Testis (tissue), 3 donors: Measurements from ENCODE around the gene MMP8. TPM values are rescaled to one million over a fixed set of nuclear protein-coding genes. Genes with fewer than 3 reads are reported as not detected.

ENCODE experiments used
- DNase-seq: peaks from one replicate; pipeline ENCODE4 v3.0.0-alpha.2; 2019
- H3K27ac ChIP-seq, 2 donors: fragments of 200-600 bp; sonication (generic); one replicate each; pipeline ENCODE4 v1.5.1; 2019
- H3K27me3 ChIP-seq: fragments of 200-600 bp; sonication (generic); one replicate; pipeline ENCODE4 v1.5.1; 2019
- H3K36me3 ChIP-seq: fragments of 200-600 bp; sonication (generic); one replicate; pipeline ENCODE4 v1.5.1; 2017; ENCODE audit warnings: low read depth; ENCODE audit errors: missing control alignments
- H3K4me1 ChIP-seq: fragments of 200-600 bp; sonication (generic); one replicate; pipeline ENCODE4 v1.5.1; 2019
- H3K4me3 ChIP-seq, 2 donors: fragments of 200-600 bp; sonication (generic); one replicate each; pipeline ENCODE4 v1.5.1; 2017 to 2019
- H3K9me3 ChIP-seq: fragments of 200-600 bp; sonication (generic); one replicate; pipeline ENCODE4 v1.5.1; 2017
- CTCF ChIP-seq, 3 experiments: fragments of 450-650 bp in 2 of 3; fragments of 200-600 bp in 1 of 3; sonication (generic) in 1 of 3; IDR thresholded peaks; one replicate each; pipeline ENCODE4 v1.5.1; 2016 to 2019; ENCODE audit warnings: antibody characterized with exemption in 3 of 3, mild to moderate bottlenecking in 2 of 3, moderate library complexity in 1 of 3
- POLR2A ChIP-seq: fragments of 450-650 bp; IDR thresholded peaks from one replicate; pipeline ENCODE4 v1.6.1; 2017; ENCODE audit warnings: antibody characterized with exemption, mild to moderate bottlenecking, moderate library complexity
- WGBS, 2 donors: methylation state at CpG; one replicate each; pipeline ENCODE4 v1.1.5; 2018; 5-methylcytosine and 5-hydroxymethylcytosine counted together
- intact Hi-C: fragments of 100-400 bp; cut with DNase I; formaldehyde crosslinking; loops from one replicate; pipeline ENCODE4 v1.15.1; 2023; ENCODE audit warnings: low total_unique reads
- polyA plus RNA-seq: library from polyadenylated mRNA; stranded (reverse); fragments of 350-450 nt; fragmentation: Illumina TruSeq; extraction: RNeasy Lipid Tissue Mini Kit (QIAGEN cat#74804); gene quantifications from one replicate; pipeline ENCODE4 v1.2.3, GENCODE V29; 2014; ENCODE audit warnings: low read depth, low replicate concordance; ENCODE audit not compliant: insufficient read depth
- total RNA-seq, 2 donors: library from RNA; depleted of rRNA; stranded (reverse); fragments of >200 nt; gene quantifications; one replicate each; pipeline ENCODE4 v1.2.3, GENCODE V29; 2016

The MMP8 gene
- total and polyA plus RNA-seq, 3 donors from 2014 or later: 0.25 to 2.0 (median 0.25) TPM

- 36 to 55% methylated on average over 1 of the region's 1 CpG for WGBS, 2 donors
- intact Hi-C loops: no loop called here
- H3K36me3 ChIP-seq: no peaks in the 10 kb centered on the region
- H3K27me3 ChIP-seq: no peaks in the 10 kb centered on the region
- no peaks in the 10 kb centered on the region for H3K4me1 ChIP-seq
- no peak for TF ChIP-seq CTCF (IDR thresholded peaks at IDR 0.05)
- TF ChIP-seq POLR2A: no peak
- no peak overlapping the region for H3K4me3 ChIP-seq
- no peak for DNase-seq
- H3K27ac ChIP-seq: no peak overlapping the region
- H3K9me3 ChIP-seq: no peaks in the 10 kb centered on the region
These were observed 43.8 kb downstream of the MMP8 start for GRCh38 chr11:102680945-102681344.

- Histone ChIP-seq H3K36me3 (no peaks in the 10 kb centered on the region), H3K4me1 (no peaks in the 10 kb centered on the region), H3K4me3 (no peak overlapping the region), H3K9me3 (no peaks in the 10 kb centered on the region), H3K27ac (no peak overlapping the region), H3K27me3 (no peaks in the 10 kb centered on the region)
- TF ChIP-seq CTCF (IDR thresholded peaks at IDR 0.05): no peak
- TF ChIP-seq POLR2A: no peak
- WGBS, 2 donors: 90% methylated on average over 2 of the region's 2 CpGs
- intact Hi-C loops: no loop called here
- no peak for DNase-seq
These were observed 46.7 kb downstream of the MMP8 start for GRCh38 chr11:102678022-102678421.

- Histone ChIP-seq H3K9me3 (no peaks in the 10 kb centered on the region), H3K27me3 (no peaks in the 10 kb centered on the region), H3K27ac (no peak overlapping the region), H3K4me1 (no peaks in the 10 kb centered on the region), H3K36me3 (no peaks in the 10 kb centered on the region), H3K4me3 (no peak overlapping the region)
- TF ChIP-seq CTCF (IDR thresholded peaks at IDR 0.05) (no peak), POLR2A (no peak)
- DNase-seq: no peak
- intact Hi-C loops: no loop called here
- WGBS, 2 donors: 62 to 63% methylated on average over 2 of the region's 2 CpGs
These were observed 48.7 kb downstream of the MMP8 start for GRCh38 chr11:102676084-102676483.

GRCh38 chr11:102669664-102670063 is 55.1 kb downstream of the MMP8 start:
- Histone ChIP-seq H3K36me3 (no peaks in the 10 kb centered on the region), H3K27me3 (no peaks in the 10 kb centered on the region), H3K9me3 (no peaks in the 10 kb centered on the region), H3K4me1 (no peaks in the 10 kb centered on the region), H3K27ac (no peak overlapping the region), H3K4me3 (no peak overlapping the region)
- 83 to 89% methylated on average over 3 of the region's 3 CpGs for whole genome bisulfite sequencing, 2 donors
- intact Hi-C loops: loop anchor here (10.0 kb wide), 1 partner anchor 175 kb away; no protein-coding TSS in a partner anchor
- DNase-seq: no peak
- no peak for TF ChIP-seq CTCF (IDR thresholded peaks at IDR 0.05)
- TF ChIP-seq POLR2A: no peak

- intact Hi-C loops: loop anchor here (10.0 kb wide), 1 partner anchor 172 kb away; no protein-coding TSS in a partner anchor
- DNase-seq: peak; percentile 31
- 16 to 18% methylated on average over 4 of the region's 4 CpGs for WGBS, 2 donors
These were observed 58.3 kb downstream of the MMP8 start for GRCh38 chr11:102666331-102666957.

More at GRCh38 chr11:102666331-102666957, 58.3 kb downstream of the MMP8 start:
- H3K9me3 ChIP-seq: no peaks in the 10 kb centered on the region
- no peak overlapping the region for H3K4me3 ChIP-seq
- H3K36me3 ChIP-seq: no peaks in the 10 kb centered on the region
- H3K4me1 ChIP-seq: no peaks in the 10 kb centered on the region
- H3K27ac ChIP-seq: no peak overlapping the region
- H3K27me3 ChIP-seq: no peaks in the 10 kb centered on the region
- TF ChIP-seq CTCF (IDR thresholded peaks at IDR 0.05) (peak; percentile 42 to 80 (median 72)), POLR2A (no peak)
